Left cardiac atrium (tissue), 4 donors: ENCODE data around the gene GNB5. TPM values are rescaled to one million over a fixed set of nuclear protein-coding genes. Genes with fewer than 3 reads are reported as not detected.

ENCODE experiments used
- ATAC-seq, 2 donors: fragments of 200-7000 bp; cut with Tn5 transposase; one replicate each; pipeline ENCODE4 v1.9.1; 2020; ENCODE audit warnings: mild to moderate bottlenecking in 2 of 2, moderate library complexity in 2 of 2
- DNase-seq: peaks from one replicate; pipeline ENCODE4 v3.0.0-alpha.2; 2020
- intact Hi-C, 2 donors: fragments of 100-400 bp; cut with DNase I; formaldehyde crosslinking; loops; one replicate each; pipeline versions ENCODE4 v1.14.1 to v1.15.1; 2022 to 2023
- total RNA-seq, 2 donors: library from RNA; stranded (reverse); fragmentation: NEBNext Ultra II Directional; extraction: Animal tissue kit (Norgen Biotek cat#: 25700); gene quantifications; one replicate each; pipeline ENCODE4 v1.2.1, GENCODE V29; 2021
- donor health status: DM: no; HTN: yes; CAD: no.
- donor health status: DM: no; HTN: yes; CAD: no; lungs with severe emphysema.
- donor health status: DM: yes; HTN: yes; CAD: no.
- donor health status: Dilated cardiomyopathy.

Gene GNB5
- total RNA-seq, 2 donors from 2014 or later, result 36.3 to 63.4 TPM

DNA sequence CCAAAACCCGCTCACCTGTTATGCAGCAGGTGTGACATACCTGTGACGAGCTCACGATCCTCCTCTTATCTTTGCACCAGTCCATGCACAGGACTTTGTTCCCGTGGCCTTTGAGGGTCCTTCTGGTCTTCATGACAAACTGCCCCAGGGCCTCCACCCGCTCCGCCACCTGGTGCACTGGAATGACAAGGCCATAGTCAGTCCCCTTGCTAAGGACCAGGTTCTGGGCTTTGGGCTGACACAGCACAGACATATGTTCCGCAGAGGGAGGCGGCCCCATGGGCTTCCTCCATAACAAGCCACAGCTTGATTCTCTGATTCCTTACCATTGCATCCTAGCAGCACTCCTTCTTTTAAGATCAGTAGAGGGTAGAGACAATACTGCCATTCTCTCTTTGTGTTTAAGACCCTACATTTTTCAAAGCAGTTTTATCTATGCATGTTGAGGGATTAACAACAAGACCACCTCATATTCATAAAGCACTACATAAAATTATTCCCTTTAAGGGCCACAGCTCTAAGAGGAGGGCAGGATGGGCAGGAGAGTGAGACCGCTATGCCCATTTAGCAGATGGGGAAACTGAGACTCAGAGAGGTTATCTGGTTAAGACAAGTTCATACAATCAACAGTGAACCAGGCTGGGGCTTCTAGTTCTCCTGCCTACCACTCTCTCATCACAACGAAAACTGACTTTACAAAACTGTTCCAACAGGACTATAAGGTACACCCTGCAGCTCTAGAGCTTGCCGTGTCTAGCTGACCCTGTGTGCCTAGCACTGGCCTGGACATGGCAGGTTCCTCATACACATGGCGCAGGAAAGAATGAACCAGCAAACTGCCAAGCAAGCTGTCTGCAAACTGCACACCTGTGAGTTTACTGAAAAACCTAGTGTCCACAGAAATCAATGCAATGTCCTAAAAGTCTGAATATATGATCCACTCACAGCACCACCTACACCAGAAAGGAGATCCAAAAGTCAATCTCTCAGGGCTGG, 37.0 kb downstream of the GNB5 start:
- ATAC-seq, result no peak
- intact Hi-C loops, result no loop called here
- no peak for DNase-seq

DNA sequence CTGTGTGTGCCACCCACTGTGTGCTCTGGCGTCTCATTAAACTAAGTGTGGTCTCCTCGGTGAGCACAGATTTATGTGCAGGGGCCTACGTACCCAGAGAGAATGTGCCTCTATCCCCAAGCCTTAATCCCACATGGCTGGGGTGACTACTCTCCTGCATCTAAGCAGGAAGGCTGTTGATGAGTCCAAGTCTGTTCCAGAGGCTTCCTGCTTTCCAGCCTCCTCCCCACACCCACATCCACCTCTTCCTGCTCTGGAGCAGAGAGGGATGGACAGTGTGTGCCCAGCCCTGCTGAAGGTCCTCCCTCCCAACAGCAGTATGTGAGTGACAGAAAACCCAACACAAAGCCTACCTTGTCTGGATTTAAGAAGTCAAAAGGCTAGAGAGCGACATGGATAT, 39.8 kb downstream of the GNB5 start:
- ATAC-seq (no peak), DNase-seq (no peak)
- intact Hi-C loops, result no loop called here

GRCh38 chr15:52150871-52151270, 40.3 kb downstream of the GNB5 start:
- no peak for DNase-seq
- no peak for ATAC-seq
- intact Hi-C loops, result no loop called here

GRCh38 chr15:52150043-52150825, 41.0 kb downstream of the GNB5 start:
- DNase-seq (no peak), ATAC-seq (no peak)
- intact Hi-C loops, result no loop called here

GRCh38 chr15:52148403-52148802, 42.8 kb downstream of the GNB5 start:
- intact Hi-C loops, result no loop called here
- DNase-seq (no peak), ATAC-seq (no peak)

- DNase-seq (no peak), ATAC-seq (no peak)
- intact Hi-C loops, result no loop called here
Observed at GRCh38 chr15:52146776-52147175, 44.4 kb downstream of the GNB5 start.

GRCh38 chr15:52146261-52146660, 44.9 kb downstream of the GNB5 start:
- ATAC-seq, result no peak
- intact Hi-C loops, result no loop called here
- DNase-seq, result no peak

DNA sequence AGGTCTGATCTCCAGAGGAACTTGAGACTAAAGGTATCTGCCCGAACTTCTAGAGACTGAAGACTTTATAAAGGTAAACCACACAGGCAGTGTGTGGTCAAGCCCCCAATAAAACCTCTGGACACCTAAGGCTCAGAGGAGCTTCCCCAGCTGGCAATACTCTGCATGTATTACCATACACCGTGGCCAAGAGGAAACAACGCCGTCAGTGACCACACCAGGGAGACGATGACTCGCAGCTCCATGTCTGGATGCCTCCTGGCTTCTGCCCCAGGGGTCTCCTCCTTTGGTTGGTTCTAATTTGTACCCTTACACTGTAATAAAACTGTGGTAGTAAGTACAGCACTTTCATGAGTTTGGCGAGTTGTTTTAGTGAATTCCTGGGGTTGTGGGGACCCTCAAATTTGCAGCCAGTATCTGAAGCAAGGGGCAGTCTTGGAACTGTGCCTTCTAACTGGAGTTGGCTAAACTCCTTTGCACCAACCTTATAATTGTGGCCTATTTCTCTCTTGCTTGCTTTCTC, 46.5 kb downstream of the GNB5 start:
- ATAC-seq (peak in 1 of 2 donors; percentile 41), DNase-seq (no peak)
- intact Hi-C loops, result no loop called here

- intact Hi-C loops, result no loop called here
- ATAC-seq, result peak; percentile 38 to 57
- DNase-seq, result no peak
Observed at GRCh38 chr15:52143873-52144272, 47.3 kb downstream of the GNB5 start.

DNA sequence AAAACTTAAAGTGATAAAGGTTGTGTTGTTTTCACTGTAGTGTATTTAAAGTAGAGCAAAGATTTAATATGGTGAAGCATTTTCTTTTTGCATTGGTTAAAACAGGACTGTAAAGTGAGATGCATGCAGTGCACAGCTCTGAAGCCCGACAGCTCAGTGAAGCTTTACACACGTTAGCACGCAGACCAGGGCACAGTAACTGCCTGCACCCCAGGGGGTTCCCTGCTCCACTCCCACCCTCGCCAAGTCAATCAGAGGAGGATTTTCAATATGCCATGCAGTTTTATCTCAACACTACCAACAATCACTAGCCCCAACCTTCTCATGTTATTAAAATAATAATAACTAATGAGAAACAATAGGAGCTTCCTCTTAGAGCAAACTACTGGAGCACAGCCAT, 50.5 kb downstream of the GNB5 start:
- no peak for ATAC-seq
- no peak for DNase-seq
- intact Hi-C loops, result no loop called here

GRCh38 chr15:52139599-52140462, 51.4 kb downstream of the GNB5 start:
- ATAC-seq (peak; percentile 44 to 62), DNase-seq (peak; percentile 73)
- intact Hi-C loops, result no loop called here

- DNase-seq (no peak), ATAC-seq (peak in 1 of 2 donors; percentile 21)
- intact Hi-C loops, result no loop called here
Observed at GRCh38 chr15:52137432-52138357, 53.5 kb downstream of the GNB5 start.

- intact Hi-C loops, result no loop called here
- ATAC-seq, result no peak
- DNase-seq, result no peak
Observed at GRCh38 chr15:52136442-52136980, 54.7 kb downstream of the GNB5 start.

DNA sequence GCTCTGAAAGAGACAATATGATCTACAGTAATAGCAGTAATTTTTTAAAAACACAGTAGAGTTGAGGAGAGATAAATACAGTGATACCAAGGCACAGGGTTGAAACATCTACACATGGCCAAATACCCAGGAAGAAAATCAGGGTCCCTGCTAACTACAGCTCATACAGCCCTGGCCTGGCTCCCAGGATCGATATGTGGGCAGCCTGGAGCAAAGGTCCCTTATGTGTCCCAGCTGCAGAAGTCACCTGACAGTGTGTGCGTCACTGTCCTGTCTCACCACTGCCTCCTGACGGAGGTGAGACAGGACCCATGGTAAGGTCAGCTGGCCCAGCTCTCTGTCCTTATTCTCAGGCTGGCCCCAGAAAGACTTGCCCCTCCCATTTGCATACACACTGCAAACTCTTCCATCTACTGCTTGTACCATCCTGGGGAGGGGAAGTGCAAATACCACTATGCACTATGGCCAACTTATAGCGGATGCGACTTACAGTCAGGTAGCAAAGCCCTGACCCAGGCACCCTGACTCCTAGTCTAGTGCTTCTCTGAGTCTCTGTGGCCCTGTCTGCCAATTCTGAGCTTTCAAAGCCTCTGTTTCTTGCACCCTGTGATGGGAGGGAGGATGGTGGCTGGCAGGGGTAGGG, 56.6 kb downstream of the GNB5 start:
- ATAC-seq, result no peak
- intact Hi-C loops, result no loop called here
- DNase-seq, result no peak

DNA sequence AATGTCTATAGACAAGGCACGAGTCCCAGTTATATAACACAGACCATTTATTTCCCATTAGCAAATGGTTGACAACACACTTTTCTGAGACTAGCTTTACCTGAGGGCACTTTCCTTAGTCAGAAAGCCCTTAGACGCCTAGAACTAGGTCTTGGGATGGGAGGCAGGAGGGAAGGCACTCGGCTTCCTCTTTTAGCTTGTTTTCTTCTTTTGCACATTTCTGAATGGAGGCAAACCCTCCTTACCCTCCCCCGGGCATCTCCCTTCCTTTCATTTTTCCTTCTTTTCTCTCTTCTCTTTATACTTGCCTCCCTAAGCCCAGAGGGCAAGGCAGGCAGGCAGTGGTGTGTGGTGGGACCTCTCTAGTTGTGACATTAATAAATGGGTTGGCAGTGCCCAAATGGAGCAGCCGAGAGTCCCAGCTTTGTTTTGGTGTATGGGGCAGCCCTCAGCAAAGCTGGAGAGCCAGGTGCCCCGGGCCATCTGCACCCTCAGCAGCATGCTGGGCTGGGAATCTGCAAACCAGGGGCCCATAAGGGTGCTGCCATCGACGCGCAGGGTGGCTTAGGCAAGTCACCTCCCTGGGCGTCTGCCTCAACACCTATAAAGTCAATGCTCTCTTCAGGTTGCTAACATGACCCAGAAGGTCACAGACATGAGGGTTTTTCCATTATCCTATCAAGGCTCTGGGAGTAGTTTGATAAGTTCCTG, 57.5 kb downstream of the GNB5 start:
- intact Hi-C loops, result no loop called here
- ATAC-seq (no peak), DNase-seq (no peak)

- intact Hi-C loops, result no loop called here
- DNase-seq (no peak), ATAC-seq (no peak)
Observed at GRCh38 chr15:52132066-52132465, 59.1 kb downstream of the GNB5 start.

DNA sequence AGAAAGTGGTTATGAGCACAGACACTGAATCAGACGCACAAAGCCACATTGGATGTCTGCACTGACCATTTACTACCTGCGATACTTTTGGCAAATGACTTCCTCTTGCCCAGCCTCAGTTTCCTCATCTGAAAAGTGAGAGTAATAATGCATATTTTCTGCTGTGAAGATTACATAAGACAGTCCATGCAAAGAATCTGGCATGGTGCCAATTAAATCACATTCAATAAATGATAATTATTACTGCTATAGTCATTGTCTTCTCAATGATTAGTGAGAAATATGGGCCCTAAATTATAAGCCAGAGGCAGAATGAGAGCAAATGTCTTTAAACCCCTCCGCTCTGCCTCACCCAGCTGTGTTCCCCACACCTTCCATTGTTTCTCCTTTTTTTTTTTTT, 62.6 kb downstream of the GNB5 start:
- intact Hi-C loops, result no loop called here
- DNase-seq, result no peak
- no peak for ATAC-seq
